SK-N-SH (cell line): ENCODE measurements around the gene ANKMY1. TPM values are rescaled to one million over a fixed set of nuclear protein-coding genes. Genes with fewer than 3 reads are reported as not detected.

Source experiments
- CTCF ChIA-PET: fragments of 300-600, 350-600 bp; formaldehyde crosslinking; extraction: SDS; loops from one replicate; lab custom pipeline; 2021; lab: Yijun Ruan, JAX
- POLR2A ChIA-PET: fragments of 350-600 bp; sonication (Branson Sonifier 250); formaldehyde crosslinking; extraction: SDS; loops from one replicate; lab custom pipeline; 2020; ENCODE audit warnings: antibody characterized with exemption, inconsistent platforms; lab: Yijun Ruan, JAX
- DNase-seq: peaks from one replicate; pipeline ENCODE4 v3.0.0; 2012
- H2AFZ ChIP-seq: fragments of 200-600 bp; sonication (generic); 2 replicates; pipeline ENCODE4 v1.8.1; 2016; ENCODE audit warnings: antibody characterized with exemption, mild to moderate bottlenecking, low read depth
- H3F3A ChIP-seq: fragments of 200-600 bp; sonication (generic); replicated peaks from 2 replicates; pipeline ENCODE3; 2016; ENCODE audit warnings: antibody characterized with exemption, mild to moderate bottlenecking; ENCODE audit not compliant: insufficient read depth
- H3K27ac ChIP-seq, 2 experiments: fragments of 200-500 bp in 1 of 2; fragments of 200-600 bp in 1 of 2; sonication (Bioruptor generic) in 1 of 2; sonication (generic), shearing (Covaris generic) in 1 of 2; 2 replicates each; pipeline versions ENCODE4 v1.5.1 to v1.6.1; 2014 to 2016; ENCODE audit warnings: low read depth in 2 of 2, inconsistent platforms in 1 of 2, low read length in 1 of 2, mild to moderate bottlenecking in 1 of 2, mixed read lengths in 1 of 2
- H3K27me3 ChIP-seq: fragments of 200-600 bp; sonication (generic), shearing (Covaris generic); 2 replicates; pipeline ENCODE4 v1.6.1; 2016; ENCODE audit warnings: mixed run types; ENCODE audit not compliant: insufficient read depth
- H3K36me3 ChIP-seq, 2 experiments: fragments of 200-500 bp in 1 of 2; fragments of 200-600 bp in 1 of 2; sonication (Bioruptor generic) in 1 of 2; sonication (generic) in 1 of 2; replicated peaks in 1 of 2; 2 replicates each; pipeline versions ENCODE3 to v1.5.1; 2014 to 2016; ENCODE audit warnings: low read length in 1 of 2, mild to moderate bottlenecking in 1 of 2; ENCODE audit not compliant: insufficient read depth in 2 of 2, control insufficient read depth in 1 of 2
- H3K4me1 ChIP-seq, 2 experiments: fragments of 200-500 bp in 1 of 2; fragments of 200-600 bp in 1 of 2; sonication (Bioruptor generic) in 1 of 2; sonication (generic), shearing (Covaris generic) in 1 of 2; 2 replicates each; pipeline versions ENCODE4 v1.5.1 to v1.6.1; 2014 to 2016; ENCODE audit warnings: low read depth in 1 of 2, low read length in 1 of 2, mixed run types in 1 of 2; ENCODE audit not compliant: insufficient read depth in 2 of 2, control insufficient read depth in 1 of 2
- H3K4me2 ChIP-seq: fragments of 200-600 bp; sonication (generic), shearing (Covaris generic); 2 replicates; pipeline ENCODE4 v1.6.1; 2017; ENCODE audit warnings: mixed run types
- H3K4me3 ChIP-seq, 2 experiments: fragments of 200-500 bp in 1 of 2; fragments of 200-600 bp in 1 of 2; sonication (Bioruptor generic) in 1 of 2; sonication (generic), shearing (Covaris generic) in 1 of 2; 2 replicates each; pipeline versions ENCODE4 v1.5.1 to v1.8.1; 2014 to 2016; ENCODE audit warnings: low read depth in 2 of 2, inconsistent platforms in 1 of 2, low read length in 1 of 2, mild to moderate bottlenecking in 1 of 2, mixed read lengths in 1 of 2, moderate library complexity in 1 of 2
- H3K79me2 ChIP-seq: fragments of 200-600 bp; sonication (generic); 2 replicates; pipeline ENCODE4 v1.8.1; 2017; ENCODE audit warnings: mild to moderate bottlenecking; ENCODE audit not compliant: insufficient read depth
- H3K9ac ChIP-seq: fragments of 200-600 bp; sonication (generic); 2 replicates; pipeline ENCODE4 v1.6.1; 2017; ENCODE audit warnings: mixed run types
- H3K9me2 ChIP-seq: fragments of 200-600 bp; sonication (generic); 2 replicates; pipeline ENCODE4 v1.6.1; 2017; ENCODE audit warnings: mixed run types
- H3K9me3 ChIP-seq: fragments of 200-600 bp; sonication (generic); 2 replicates; pipeline ENCODE4 v1.6.1; 2017; ENCODE audit warnings: mixed run types, mild to moderate bottlenecking, moderate library complexity
- H4K20me1 ChIP-seq: fragments of 200-600 bp; sonication (generic); 2 replicates; pipeline ENCODE4 v1.6.1; 2017; ENCODE audit warnings: mild to moderate bottlenecking, mixed run types; ENCODE audit not compliant: insufficient read depth
- CHD2 ChIP-seq: fragments of 150-350 bp; IDR thresholded peaks from 2 replicates; pipeline ENCODE4 v1.6.1; 2018; ENCODE audit warnings: low read length; ENCODE audit not compliant: partially characterized antibody
- FOXJ3 ChIP-seq: sonication (generic); formaldehyde crosslinking; IDR thresholded peaks from 2 replicates; pipeline ENCODE4 v1.5.1; 2020; ENCODE audit warnings: mild to moderate bottlenecking, missing genetic modification reagents
- FOXM1 ChIP-seq: IDR thresholded peaks from 2 replicates; pipeline ENCODE4 v1.4.0; 2012; ENCODE audit warnings: low read depth, mild to moderate bottlenecking
- MXI1 ChIP-seq: IDR thresholded peaks from 2 replicates; pipeline ENCODE4 v1.6.1; 2012; ENCODE audit warnings: mild to moderate bottlenecking, low read depth, low read length, improper control_type of control experiment
- POLR2AphosphoS5 ChIP-seq: IDR thresholded peaks from 2 replicates; pipeline ENCODE4 v1.6.1; 2012; ENCODE audit warnings: low read depth, low read length
- REST ChIP-seq: IDR thresholded peaks from 2 replicates; pipeline ENCODE4 v1.6.1; 2012; ENCODE audit warnings: mild to moderate bottlenecking, low read depth, low read length, moderate library complexity
- SIN3A ChIP-seq: IDR thresholded peaks from 2 replicates; pipeline ENCODE4 v1.6.1; 2012; ENCODE audit warnings: low read depth, mild to moderate bottlenecking, low read length, moderate library complexity, borderline replicate concordance
- SMC3 ChIP-seq: IDR thresholded peaks from 2 replicates; pipeline ENCODE4 v1.6.1; 2012; ENCODE audit warnings: low read depth, low read length, improper control_type of control experiment
- TAF1 ChIP-seq: IDR thresholded peaks from 2 replicates; pipeline ENCODE4 v1.6.1; 2012; ENCODE audit warnings: low read depth, mild to moderate bottlenecking, low read length, moderate library complexity, borderline replicate concordance
- TEAD4 ChIP-seq: IDR thresholded peaks from 2 replicates; pipeline ENCODE4 v1.4.0; 2012; ENCODE audit warnings: mild to moderate bottlenecking, borderline replicate concordance; ENCODE audit not compliant: insufficient read depth
- YY1 ChIP-seq: IDR thresholded peaks from 2 replicates; pipeline ENCODE4 v1.4.0; 2012; ENCODE audit warnings: low read depth, mild to moderate bottlenecking
- WGBS: methylation state at CpG from one replicate; pipeline ENCODE4 v1.1.6; 2017; ENCODE audit warnings: low lambda C conversion rate; 5-methylcytosine and 5-hydroxymethylcytosine counted together
- polyA plus RNA-seq, 3 experiments: library from polyadenylated mRNA; depleted of rRNA; stranded (reverse); fragments of >200 nt; gene quantifications; 2 replicates each; pipeline ENCODE4 v1.2.3, GENCODE V29; 2012

Gene ANKMY1
- polyA plus RNA-seq, 1 of the 3 experiments (the other 2 are of a cell fraction), result 12.1 TPM

- TF ChIP-seq REST (no peak), SIN3A (no peak)
Observed at GRCh38 chr2:240432430-240432819, 125.4 kb downstream of the ANKMY1 start (continued).

GRCh38 chr2:240431661-240432424 is 125.9 kb downstream of the ANKMY1 start:
- Histone ChIP-seq H2AFZ (no peak overlapping the region), H3K4me1 (peaks cover 10 to 14% of the 10 kb centered on the region in 2 experiments; a peak in 2 of 4 replicates), H3K9me3 (no peaks in the 10 kb centered on the region), H3K79me2 (peaks cover 4% of the 10 kb centered on the region), H3K27ac (no peak overlapping the region), H3K9ac (no peak overlapping the region), H3K4me2 (no peak overlapping the region), H3K4me3 (no peak overlapping the region), H3F3A (peaks cover 4% of the 10 kb centered on the region), H4K20me1 (peaks cover 5% of the 10 kb centered on the region), H3K36me3 (no peaks in the 10 kb centered on the region), H3K27me3 (peaks cover 2% of the 10 kb centered on the region), H3K9me2 (no peaks in the 10 kb centered on the region)
- WGBS, result 68% methylated on average over 5 of the region's 12 CpGs
- ChIA-PET CTCF (interaction anchor here (0.6 to 1.5 kb wide), 6 partner anchors 18 to 288 kb away, joined by 3 to 5 read pairs (median 3); no protein-coding TSS in a partner anchor), POLR2A (no interaction called here)
- TF ChIP-seq POLR2AphosphoS5, result no peak
- no peak for TF ChIP-seq TEAD4
- no peak for TF ChIP-seq MXI1
- no peak for TF ChIP-seq CHD2
- DNase-seq, result no peak

- H3K27me3 ChIP-seq, result peaks cover 6% of the 10 kb centered on the region
- no peak overlapping the region for H3K27ac ChIP-seq
- no peaks in the 10 kb centered on the region; the same call in 1 of the 2 replicates for H4K20me1 ChIP-seq
- no peak overlapping the region for H3K4me2 ChIP-seq
- H2AFZ ChIP-seq, result no peak overlapping the region
- H3K79me2 ChIP-seq, result no peaks in the 10 kb centered on the region
- H3K4me3 ChIP-seq, result no peak overlapping the region
- H3K9me2 ChIP-seq, result no peaks in the 10 kb centered on the region
- peaks cover 4 to 14% of the 10 kb centered on the region in 2 experiments; a peak in 2 of 4 replicates for H3K4me1 ChIP-seq
- ChIA-PET CTCF (interaction anchor here (0.6 to 1.5 kb wide), 4 partner anchors 175 to 288 kb away, joined by 3 to 5 read pairs (median 4); no protein-coding TSS in a partner anchor), POLR2A (no interaction called here)
- WGBS, result 21% methylated on average over 2 of the region's 3 CpGs
- no peak for DNase-seq
- H3K36me3 ChIP-seq, result no peaks in the 10 kb centered on the region
- H3K9me3 ChIP-seq, result no peaks in the 10 kb centered on the region
- TF ChIP-seq YY1, result no peak
- no peak for TF ChIP-seq TAF1
- no peak for TF ChIP-seq FOXM1
- TF ChIP-seq SMC3, result no peak
- no peak for TF ChIP-seq FOXJ3 (CRISPR knock-in tag)
- peaks cover 4% of the 10 kb centered on the region for H3F3A ChIP-seq
- H3K9ac ChIP-seq, result no peak overlapping the region
Observed at GRCh38 chr2:240431271-240431660, 126.5 kb downstream of the ANKMY1 start.
